Smooth muscle cell (in vitro differentiated cells): ENCODE data around the gene GRAMD1B. TPM values are rescaled to one million over a fixed set of nuclear protein-coding genes. Genes with fewer than 3 reads are reported as not detected.

Experiments used
- DNase-seq: peaks from one replicate; lab custom pipeline; 2025; ENCODE audit not compliant: unreplicated experiment; lab: John Stamatoyannopoulos, UW
- H2AFZ ChIP-seq: fragments of 200-600 bp; sonication (generic); 2 replicates; pipeline ENCODE4 v1.6.0; 2016; ENCODE audit warnings: antibody characterized with exemption, low read depth, mild to moderate bottlenecking
- H3F3A ChIP-seq: fragments of 200-600 bp; sonication (generic); 2 replicates; pipeline ENCODE4 v1.6.0; 2017; ENCODE audit warnings: antibody characterized with exemption, low read depth
- H3K27ac ChIP-seq: fragments of 200-600 bp; sonication (generic); 2 replicates; pipeline ENCODE4 v1.5.1; 2016; ENCODE audit warnings: low read depth, mild to moderate bottlenecking
- H3K27me3 ChIP-seq: fragments of 200-600 bp; sonication (generic); 2 replicates; pipeline ENCODE4 v1.6.1; 2016; ENCODE audit warnings: low read depth, mild to moderate bottlenecking
- H3K36me3 ChIP-seq: fragments of 200-600 bp; sonication (generic); 2 replicates; pipeline ENCODE4 v1.5.1; 2016; ENCODE audit warnings: low read depth
- H3K4me1 ChIP-seq: fragments of 200-600 bp; sonication (generic); 2 replicates; pipeline ENCODE4 v1.5.1; 2016; ENCODE audit warnings: low read depth
- H3K4me2 ChIP-seq: fragments of 200-600 bp; sonication (generic); 2 replicates; pipeline ENCODE4 v1.6.0; 2016; ENCODE audit warnings: mild to moderate bottlenecking
- H3K4me3 ChIP-seq: fragments of 200-600 bp; sonication (generic); 2 replicates; pipeline ENCODE4 v1.5.1; 2016; ENCODE audit warnings: mild to moderate bottlenecking
- H3K79me2 ChIP-seq: fragments of 200-600 bp; sonication (generic); 2 replicates; pipeline ENCODE4 v1.6.0; 2016; ENCODE audit warnings: low read depth, mild to moderate bottlenecking
- H3K9ac ChIP-seq: fragments of 200-600 bp; sonication (generic); 2 replicates; pipeline ENCODE4 v1.6.0; 2016; ENCODE audit warnings: low read depth
- H3K9me3 ChIP-seq: fragments of 200-600 bp; sonication (generic); replicated peaks from 2 replicates; pipeline ENCODE4 v1.5.1; 2016; ENCODE audit warnings: low read depth
- H4K20me1 ChIP-seq: fragments of 200-600 bp; sonication (generic); 2 replicates; pipeline ENCODE4 v1.6.0; 2016; ENCODE audit warnings: low read depth
- CTCF ChIP-seq: fragments of 200-600 bp; sonication (generic); IDR thresholded peaks from 2 replicates; pipeline ENCODE4 v1.5.1; 2017; ENCODE audit warnings: borderline replicate concordance, mild to moderate bottlenecking, antibody characterized with exemption; ENCODE audit not compliant: insufficient read depth, poor library complexity, severe bottlenecking
- WGBS: methylation state at CpG from one replicate; pipeline ENCODE4 v1.1.7; 2016; ENCODE audit warnings: low lambda C conversion rate; 5-methylcytosine and 5-hydroxymethylcytosine counted together
- polyA plus RNA-seq: library from polyadenylated mRNA; unstranded; fragments of >200 nt; fragmentation: Nextera tagmentation; extraction: Ambion mirVana; gene quantifications from 2 replicates; pipeline ENCODE4 v1.2.1, GENCODE V29; 2016
- total RNA-seq: library from RNA; depleted of rRNA; stranded (reverse); fragments of >200 nt; gene quantifications from 2 replicates; pipeline ENCODE4 v1.2.3, GENCODE V29; 2014

Gene GRAMD1B
- total and polyA plus RNA-seq, 2 experiments from 2014 or later, result 2.4 to 3.4 TPM

DNA sequence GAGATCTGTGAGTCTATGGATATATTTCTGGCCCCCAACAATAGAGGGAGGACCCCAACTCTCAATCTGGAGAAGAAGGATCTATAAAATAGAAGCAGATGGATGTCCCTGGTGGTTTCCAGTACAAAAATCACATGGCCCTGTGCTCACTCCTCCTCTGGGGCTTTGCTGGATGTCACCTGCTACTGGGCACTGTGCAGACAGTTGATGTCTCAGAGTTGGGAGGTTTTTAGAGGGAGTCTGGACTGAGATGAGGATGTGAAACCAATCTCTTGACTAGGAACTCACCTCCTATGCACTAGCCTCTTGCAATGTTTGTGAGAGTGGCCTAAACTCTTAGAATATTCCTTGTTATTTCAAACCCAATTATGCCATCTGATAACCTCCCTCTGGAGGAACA, 117.1 kb downstream of the GRAMD1B start:
- Histone ChIP-seq H3F3A (no peaks in the 10 kb centered on the region), H4K20me1 (no peaks in the 10 kb centered on the region), H3K36me3 (no peaks in the 10 kb centered on the region), H2AFZ (no peak overlapping the region), H3K79me2 (no peaks in the 10 kb centered on the region), H3K27ac (no peak overlapping the region), H3K4me3 (no peak overlapping the region), H3K9ac (no peak overlapping the region), H3K9me3 (no peaks in the 10 kb centered on the region), H3K4me2 (no peak overlapping the region), H3K4me1 (peaks cover 32% of the 10 kb centered on the region), H3K27me3 (no peaks in the 10 kb centered on the region)
- no peak for TF ChIP-seq CTCF
- no peak for DNase-seq

GRCh38 chr11:123548774-123549173, 118.7 kb downstream of the GRAMD1B start:
- no peak overlapping the region for H3K9ac ChIP-seq
- H4K20me1 ChIP-seq, result no peaks in the 10 kb centered on the region
- H3K9me3 ChIP-seq, result no peaks in the 10 kb centered on the region
- H2AFZ ChIP-seq, result no peak overlapping the region
- no peaks in the 10 kb centered on the region for H3K36me3 ChIP-seq
- no peak for TF ChIP-seq CTCF
- no peak overlapping the region for H3K4me3 ChIP-seq
- no peaks in the 10 kb centered on the region for H3F3A ChIP-seq
- no peaks in the 10 kb centered on the region for H3K79me2 ChIP-seq
- peaks cover 26% of the 10 kb centered on the region for H3K4me1 ChIP-seq
- H3K27me3 ChIP-seq, result no peaks in the 10 kb centered on the region
- no peak overlapping the region for H3K27ac ChIP-seq
- no peak overlapping the region for H3K4me2 ChIP-seq
- DNase-seq, result no peak
- 89% methylated on average over 4 of the region's 4 CpGs for WGBS

DNA sequence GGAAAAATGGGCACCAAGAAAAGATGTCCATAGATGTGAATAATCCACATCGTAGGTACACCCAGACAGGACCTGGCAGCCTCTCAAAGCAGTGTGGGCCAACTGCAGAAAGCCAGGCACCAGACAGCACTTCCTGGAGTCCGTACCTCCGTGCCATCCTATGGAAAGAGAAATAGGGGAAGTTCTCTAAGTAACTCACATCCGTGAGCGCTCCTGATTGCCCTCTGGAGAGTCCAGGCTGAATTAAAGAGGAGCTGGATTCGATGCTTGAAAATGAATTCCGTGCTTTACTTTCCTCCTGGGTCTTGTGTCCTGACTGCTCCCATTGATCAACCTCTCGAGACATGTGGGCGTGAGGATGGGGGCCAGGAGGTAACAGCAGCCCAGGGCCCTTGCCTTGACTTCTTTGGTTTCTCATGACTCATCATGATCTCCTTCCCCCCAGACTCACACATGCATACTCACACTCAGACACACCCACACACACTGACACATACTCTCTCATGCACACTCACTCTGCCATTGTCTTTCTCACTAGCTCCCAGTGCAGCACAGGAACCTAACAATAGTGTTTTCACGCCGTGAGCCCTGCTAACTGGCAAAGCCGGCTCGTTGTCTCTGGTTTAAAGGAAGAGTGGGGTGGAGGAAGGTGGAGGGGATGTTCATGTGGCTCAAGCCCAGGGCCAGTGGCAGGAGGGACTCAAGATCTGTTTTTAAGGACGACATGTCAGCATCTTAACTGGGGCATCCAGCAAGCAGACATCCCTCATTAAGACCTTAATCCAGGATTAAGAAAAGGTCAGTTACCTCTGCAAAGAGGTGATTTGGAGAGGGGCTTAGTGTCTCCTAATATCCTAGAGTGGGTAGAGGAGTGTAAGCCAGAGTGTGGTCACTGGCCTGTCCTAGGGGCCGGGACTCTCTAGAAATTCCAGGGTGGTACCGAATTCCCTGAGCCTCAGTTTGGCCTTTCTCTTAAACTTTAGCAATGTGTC, 120.2 kb downstream of the GRAMD1B start:
- Histone ChIP-seq H4K20me1 (no peaks in the 10 kb centered on the region), H3K27ac (no peak overlapping the region), H2AFZ (no peak overlapping the region), H3F3A (no peaks in the 10 kb centered on the region), H3K9me3 (no peaks in the 10 kb centered on the region), H3K4me2 (no peak overlapping the region), H3K36me3 (no peaks in the 10 kb centered on the region), H3K27me3 (no peaks in the 10 kb centered on the region), H3K4me3 (no peak overlapping the region), H3K79me2 (no peaks in the 10 kb centered on the region), H3K9ac (no peak overlapping the region), H3K4me1 (peaks cover 18% of the 10 kb centered on the region)
- WGBS, result 77% methylated on average over 16 of the region's 16 CpGs
- no peak for TF ChIP-seq CTCF
- DNase-seq, result no peak
